Transverse colon (tissue), 4 donors: Measurements from ENCODE around the gene CLN5. TPM values are rescaled to one million over a fixed set of nuclear protein-coding genes. Genes with fewer than 3 reads are reported as not detected.
"Not testable (repeated sequence)": the region's sequence is repeated elsewhere in the genome, so short reads cannot be mapped to it uniquely, and the experiment has no call there.

Source experiments
- DNase-seq: peaks from one replicate; pipeline ENCODE4 v3.0.0-alpha.2; 2019
- H3K27ac ChIP-seq, 4 donors: fragments of 200-600 bp; sonication (generic); 2 replicates each; pipeline ENCODE4 v1.5.1; 2016 to 2018; ENCODE audit warnings: inconsistent platforms in 4 of 4
- H3K27me3 ChIP-seq: fragments of 200-600 bp; sonication (generic); 2 replicates; pipeline ENCODE4 v1.5.1; 2017; ENCODE audit warnings: inconsistent platforms
- H3K36me3 ChIP-seq, 4 donors: fragments of 200-600 bp; sonication (generic); 2 replicates each; pipeline ENCODE4 v1.5.1; 2017 to 2019; ENCODE audit warnings: inconsistent platforms in 4 of 4
- H3K4me1 ChIP-seq, 4 donors: fragments of 200-600 bp; sonication (generic); 2 replicates each; pipeline ENCODE4 v1.5.1; 2017 to 2020; ENCODE audit warnings: inconsistent platforms in 4 of 4
- H3K4me3 ChIP-seq, 4 donors: fragments of 200-600 bp; sonication (generic); 1 replicate in 1 of 4; 2 replicates in 3 of 4; pipeline versions ENCODE4 v1.5.1 to v1.6.1; 2017 to 2019; ENCODE audit warnings: inconsistent platforms in 4 of 4
- H3K9me3 ChIP-seq, 2 donors: fragments of 200-600 bp; sonication (generic); 2 replicates each; pipeline ENCODE4 v1.5.1; 2017 to 2019; ENCODE audit warnings: inconsistent platforms in 2 of 2
- CTCF ChIP-seq, 5 experiments: fragments of 200-600 bp in 3 of 5; fragments of 450-650 bp in 2 of 5; sonication (generic) in 3 of 5; IDR thresholded peaks; 1 replicate in 2 of 5; 2 replicates in 3 of 5; pipeline ENCODE4 v1.5.1; 2016 to 2017; ENCODE audit warnings: antibody characterized with exemption in 5 of 5, inconsistent platforms in 3 of 5, mild to moderate bottlenecking in 2 of 5, moderate library complexity in 1 of 5
- EP300 ChIP-seq: sonication (generic); formaldehyde crosslinking; IDR thresholded peaks from one replicate; pipeline ENCODE4 v1.6.1; 2017; ENCODE audit warnings: antibody characterized with exemption, low read depth
- POLR2A ChIP-seq: fragments of 450-650 bp; IDR thresholded peaks from one replicate; pipeline ENCODE4 v1.6.1; 2016; ENCODE audit warnings: antibody characterized with exemption, mild to moderate bottlenecking, moderate library complexity
- POLR2AphosphoS5 ChIP-seq, 3 donors: sonication (generic); formaldehyde crosslinking; IDR thresholded peaks; one replicate each; pipeline ENCODE4 v1.6.1; 2016; ENCODE audit warnings: antibody characterized with exemption in 3 of 3
- WGBS, 2 donors: methylation state at CpG; one replicate each; pipeline ENCODE4 v1.1.5; 2018; ENCODE audit warnings: low coverage in 1 of 2; 5-methylcytosine and 5-hydroxymethylcytosine counted together
- in situ Hi-C, 4 donors: fragments of 200-750 bp; cut with MboI; loops; one replicate each; pipeline versions ENCODE4 v1.15.0 to v1.15.1; 2017; ENCODE audit warnings: low sequenced_read_pairs in 3 of 4, low pct_ligation_motif_present in 1 of 4, low pct_unique_long_range_greater_than_20kb in 1 of 4
- intact Hi-C: fragments of 100-400 bp; cut with DNase I; formaldehyde crosslinking; loops from one replicate; pipeline ENCODE4 v1.15.1; 2023; ENCODE audit warnings: low total_unique reads
- total RNA-seq, 4 donors: library from RNA; depleted of rRNA; stranded (reverse); fragments of >200 nt; gene quantifications; one replicate each; pipeline ENCODE4 v1.1.0, GENCODE V29; 2016

The CLN5 gene
- total RNA-seq, 4 donors from 2014 or later, result 1.6 to 28.7 (median 21.8) TPM

GRCh38 chr13:77009011-77009410 lies 17.1 kb downstream of the CLN5 start:
- Histone ChIP-seq H3K4me3 (no peak overlapping the region), H3K36me3 (peaks cover 0 to 69% (median 17%) of the 10 kb centered on the region in 4 donors), H3K27me3 (no peaks in the 10 kb centered on the region), H3K27ac (no peak overlapping the region), H3K9me3 (no peaks in the 10 kb centered on the region), H3K4me1 (peaks cover 0 to 17% (median under 1%) of the 10 kb centered on the region in 4 donors)
- in situ Hi-C loops (no loop called here), intact Hi-C loops (no loop called here)
- TF ChIP-seq POLR2AphosphoS5 (IDR thresholded peaks at IDR 0.05) (no peak), CTCF (IDR thresholded peaks at IDR 0.05) (no peak), POLR2A (no peak), EP300 (no peak)
- 77 to 79% methylated on average over 2 of the region's 2 CpGs for WGBS, 2 donors
- no peak for DNase-seq

- DNase-seq, H3K27ac ChIP-seq, in situ Hi-C loops, H3K9me3 ChIP-seq, intact Hi-C loops, H3K27me3 ChIP-seq, H3K4me3 ChIP-seq: not testable (repeated sequence)
- H3K36me3 ChIP-seq, result peaks cover 0 to 77% (median 19%) of the 10 kb centered on the region in 4 donors
- H3K4me1 ChIP-seq, result peaks cover 0 to 24% (median 6%) of the 10 kb centered on the region in 4 donors
- WGBS, 2 donors, result 95 to 100% methylated on average over 5 of the region's 5 CpGs
These were observed 17.8 kb downstream of the CLN5 start for GRCh38 chr13:77009719-77010118.

GRCh38 chr13:77013853-77014542 lies 22.1 kb downstream of the CLN5 start:
- in situ Hi-C loops, result no loop called here
- Histone ChIP-seq H3K4me1 (peaks cover 0 to 58% (median 20%) of the 10 kb centered on the region in 4 donors), H3K4me3 (no peak overlapping the region), H3K36me3 (peaks cover 0 to 76% (median 32%) of the 10 kb centered on the region in 4 donors), H3K27me3 (no peaks in the 10 kb centered on the region), H3K9me3 (no peaks in the 10 kb centered on the region), H3K27ac (peak overlapping the region in 3 of 4 donors; percentile 21 to 62 (median 45))
- intact Hi-C loops, result no loop called here
- no peak for DNase-seq
- TF ChIP-seq CTCF (IDR thresholded peaks at IDR 0.05), result no peak
- no peak for TF ChIP-seq POLR2AphosphoS5 (IDR thresholded peaks at IDR 0.05)
- no peak for TF ChIP-seq EP300
- no peak for TF ChIP-seq POLR2A
- 41 to 44% methylated on average over 2 of the region's 2 CpGs for WGBS, 2 donors

- H3K27me3 ChIP-seq, result no peaks in the 10 kb centered on the region
- intact Hi-C loops, result no loop called here
- WGBS, 2 donors, result 91 to 95% methylated on average over 2 of the region's 2 CpGs
- H3K27ac ChIP-seq, result peak overlapping the region in 3 of 4 donors; percentile 21 to 62 (median 45)
- no peak for TF ChIP-seq POLR2AphosphoS5 (IDR thresholded peaks at IDR 0.05)
- peak in 1 of 5 experiments; percentile 2 for TF ChIP-seq CTCF (IDR thresholded peaks at IDR 0.05)
- no peak for TF ChIP-seq EP300
- TF ChIP-seq POLR2A, result no peak
- no peak overlapping the region for H3K4me3 ChIP-seq
- in situ Hi-C loops, result no loop called here
- DNase-seq, result no peak
- H3K9me3 ChIP-seq, result no peaks in the 10 kb centered on the region
- H3K4me1 ChIP-seq, result peaks cover 8 to 69% (median 30%) of the 10 kb centered on the region in 4 donors
- peaks cover 0 to 67% (median 27%) of the 10 kb centered on the region in 4 donors for H3K36me3 ChIP-seq
These were observed 23.2 kb downstream of the CLN5 start for GRCh38 chr13:77014906-77015685.
